GM21619 (cell line): Measurements from ENCODE around the gene DAO.

ENCODE experiments used
- ATAC-seq: cut with Tn5 transposase; IDR thresholded peaks from one replicate; pipeline ENCODE4 v1.9.1; 2021; ENCODE audit not compliant: unreplicated experiment

DAO gene

GRCh38 chr12:108918206-108918605 lies 38.3 kb downstream of the DAO start:
- no peak for ATAC-seq

GRCh38 chr12:108918960-108919642 lies 39.2 kb downstream of the DAO start:
- ATAC-seq = no peak

GRCh38 chr12:108921946-108922345 lies 42.1 kb downstream of the DAO start:
- no peak for ATAC-seq

GRCh38 chr12:108922918-108923317 lies 43.0 kb downstream of the DAO start:
- ATAC-seq = no peak

GRCh38 chr12:108928695-108929094 lies 48.8 kb downstream of the DAO start:
- ATAC-seq = no peak

- ATAC-seq = peak; percentile 79
Observed at GRCh38 chr12:108930155-108930554, 50.3 kb downstream of the DAO start.

GRCh38 chr12:108930756-108931155 lies 50.9 kb downstream of the DAO start:
- ATAC-seq = no peak

GRCh38 chr12:108933949-108934348 lies 54.1 kb downstream of the DAO start:
- ATAC-seq = no peak

- ATAC-seq = peak; percentile 53
Observed at GRCh38 chr12:108935159-108935763, 55.4 kb downstream of the DAO start.

- no peak for ATAC-seq
Observed at GRCh38 chr12:108938247-108938924, 58.5 kb downstream of the DAO start.

GRCh38 chr12:108939594-108939993 lies 59.7 kb downstream of the DAO start:
- peak; percentile 62 for ATAC-seq

GRCh38 chr12:108940138-108940537 lies 60.2 kb downstream of the DAO start:
- no peak for ATAC-seq

- ATAC-seq = no peak
Observed at GRCh38 chr12:108947097-108947496, 67.2 kb downstream of the DAO start.

GRCh38 chr12:108948367-108948766 lies 68.5 kb downstream of the DAO start:
- no peak for ATAC-seq

GRCh38 chr12:108949976-108950375 lies 70.1 kb downstream of the DAO start:
- ATAC-seq = no peak
